GM21515 (cell line): ENCODE data around the gene ERGIC1.

Source experiments
- ATAC-seq: cut with Tn5 transposase; IDR thresholded peaks from one replicate; pipeline ENCODE4 v1.9.1; 2021; ENCODE audit not compliant: unreplicated experiment

Gene ERGIC1

GRCh38 chr5:172911976-172912375, 77.9 kb downstream of the ERGIC1 start:
- no peak for ATAC-seq

GRCh38 chr5:172913117-172913850, 79.2 kb downstream of the ERGIC1 start:
- no peak for ATAC-seq

- ATAC-seq = no peak
These were observed 81.5 kb downstream of the ERGIC1 start for GRCh38 chr5:172915514-172915913.

GRCh38 chr5:172918421-172919371, 84.6 kb downstream of the ERGIC1 start:
- ATAC-seq = no peak

GRCh38 chr5:172919525-172920446, 85.7 kb downstream of the ERGIC1 start:
- ATAC-seq = no peak

- no peak for ATAC-seq
These were observed 86.4 kb downstream of the ERGIC1 start for GRCh38 chr5:172920447-172920849.

GRCh38 chr5:172920995-172921394, 86.9 kb downstream of the ERGIC1 start:
- ATAC-seq = no peak

GRCh38 chr5:172921906-172922305, 87.9 kb downstream of the ERGIC1 start:
- ATAC-seq = no peak

GRCh38 chr5:172923539-172923938, 89.5 kb downstream of the ERGIC1 start:
- ATAC-seq = no peak

GRCh38 chr5:172925336-172925948, 91.4 kb downstream of the ERGIC1 start:
- no peak for ATAC-seq

GRCh38 chr5:172926008-172926523, 92.0 kb downstream of the ERGIC1 start:
- no peak for ATAC-seq

- no peak for ATAC-seq
These were observed 92.7 kb downstream of the ERGIC1 start for GRCh38 chr5:172926796-172927195.

GRCh38 chr5:172929371-172929838, 95.4 kb downstream of the ERGIC1 start:
- no peak for ATAC-seq

GRCh38 chr5:172931001-172931536, 97.0 kb downstream of the ERGIC1 start:
- ATAC-seq = no peak

GRCh38 chr5:172932313-172933017, 98.4 kb downstream of the ERGIC1 start:
- peak; percentile 70 for ATAC-seq

- no peak for ATAC-seq
These were observed 99.2 kb downstream of the ERGIC1 start for GRCh38 chr5:172933238-172933637.

- ATAC-seq = no peak
These were observed 101.0 kb downstream of the ERGIC1 start for GRCh38 chr5:172935096-172935495.

GRCh38 chr5:172936401-172936800, 102.3 kb downstream of the ERGIC1 start:
- no peak for ATAC-seq

GRCh38 chr5:172939071-172939470, 105.0 kb downstream of the ERGIC1 start:
- no peak for ATAC-seq
